MG63 (cell line): ENCODE results near the gene BLID. TPM values are rescaled to one million over a fixed set of nuclear protein-coding genes. Genes with fewer than 3 reads are reported as not detected.
A peak's percentile ranks its signal among the peaks of the same experiment; 100 is the strongest.

Source experiments
- DNase-seq: peaks from one replicate; pipeline ENCODE4 v3.0.0-alpha.2; 2020
- H3K27me3 ChIP-seq: fragments of 250-450 bp; sonication (Bioruptor Pico); 2 replicates; pipeline ENCODE4 v1.5.1; 2020; ENCODE audit warnings: mild to moderate bottlenecking, moderate library complexity
- H3K36me3 ChIP-seq: fragments of 250-450 bp; sonication (Bioruptor Pico); 2 replicates; pipeline ENCODE4 v1.5.1; 2020; ENCODE audit warnings: mild to moderate bottlenecking, moderate library complexity
- H3K4me3 ChIP-seq: fragments of 250-450 bp; sonication (Bioruptor Pico); 2 replicates; pipeline ENCODE4 v1.5.1; 2020; ENCODE audit warnings: mild to moderate bottlenecking, moderate library complexity
- H3K9me3 ChIP-seq: fragments of 250-450 bp; sonication (Bioruptor Pico); 2 replicates; pipeline ENCODE4 v1.5.1; 2020; ENCODE audit warnings: mild to moderate bottlenecking, moderate library complexity
- total RNA-seq: library from RNA; depleted of rRNA; stranded (reverse); fragments of >200 nt; shearing (Covaris generic); gene quantifications from 2 replicates; pipeline ENCODE4 v1.2.3, GENCODE V29; 2014; ENCODE audit warnings: low replicate concordance

The BLID gene
- total RNA-seq, 1 experiment from 2014 or later: not detected

DNA sequence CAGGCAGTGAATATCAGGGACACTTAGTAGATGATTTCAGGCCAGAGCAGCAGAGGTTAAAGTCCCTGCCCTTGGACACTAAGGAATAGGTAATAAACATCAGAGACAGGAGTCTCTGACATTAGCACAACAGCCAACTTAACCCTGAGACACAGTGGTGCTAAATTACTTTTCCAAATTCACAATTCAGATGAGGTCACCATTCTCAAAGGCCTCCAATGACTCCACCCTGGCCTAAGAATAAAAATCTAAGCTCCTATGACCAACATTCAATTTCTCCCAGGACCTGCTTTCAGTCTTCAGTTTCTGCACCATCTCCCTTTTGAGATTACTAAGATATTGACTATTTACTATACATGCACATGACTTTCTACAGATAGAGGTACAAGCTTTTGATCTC is 42.0 kb downstream of the BLID start:
- no peaks in the 10 kb centered on the region for H3K9me3 ChIP-seq
- H3K4me3 ChIP-seq: no peak overlapping the region
- no peaks in the 10 kb centered on the region for H3K27me3 ChIP-seq
- H3K36me3 ChIP-seq: no peaks in the 10 kb centered on the region
- DNase-seq: no peak

DNA sequence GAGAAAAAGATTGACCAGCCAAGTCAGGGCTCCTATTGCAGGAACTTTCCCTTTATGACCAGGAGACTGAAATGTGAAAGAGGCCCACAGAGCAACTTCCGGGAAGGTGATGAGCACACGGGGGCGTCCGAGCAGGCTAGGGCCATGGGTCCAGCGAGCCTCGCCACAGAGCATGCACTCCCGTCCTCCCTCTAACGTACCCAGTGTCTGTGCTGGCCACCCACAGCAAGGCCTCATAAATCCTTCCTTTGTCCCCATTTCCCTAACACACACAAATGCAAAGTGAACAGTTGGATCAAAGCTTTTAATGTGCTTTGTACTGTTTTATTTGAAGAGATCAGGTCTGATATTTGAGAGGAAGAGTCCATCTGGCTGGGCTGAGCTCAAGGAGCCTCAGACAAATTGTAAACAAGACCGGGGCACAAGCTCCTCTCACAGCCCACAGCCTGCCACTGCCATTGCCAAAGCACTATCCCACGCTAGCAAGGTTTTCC is 44.3 kb downstream of the BLID start:
- Histone ChIP-seq H3K27me3 (no peaks in the 10 kb centered on the region), H3K36me3 (no peaks in the 10 kb centered on the region), H3K4me3 (no peak overlapping the region), H3K9me3 (no peaks in the 10 kb centered on the region)
- DNase-seq: no peak

DNA sequence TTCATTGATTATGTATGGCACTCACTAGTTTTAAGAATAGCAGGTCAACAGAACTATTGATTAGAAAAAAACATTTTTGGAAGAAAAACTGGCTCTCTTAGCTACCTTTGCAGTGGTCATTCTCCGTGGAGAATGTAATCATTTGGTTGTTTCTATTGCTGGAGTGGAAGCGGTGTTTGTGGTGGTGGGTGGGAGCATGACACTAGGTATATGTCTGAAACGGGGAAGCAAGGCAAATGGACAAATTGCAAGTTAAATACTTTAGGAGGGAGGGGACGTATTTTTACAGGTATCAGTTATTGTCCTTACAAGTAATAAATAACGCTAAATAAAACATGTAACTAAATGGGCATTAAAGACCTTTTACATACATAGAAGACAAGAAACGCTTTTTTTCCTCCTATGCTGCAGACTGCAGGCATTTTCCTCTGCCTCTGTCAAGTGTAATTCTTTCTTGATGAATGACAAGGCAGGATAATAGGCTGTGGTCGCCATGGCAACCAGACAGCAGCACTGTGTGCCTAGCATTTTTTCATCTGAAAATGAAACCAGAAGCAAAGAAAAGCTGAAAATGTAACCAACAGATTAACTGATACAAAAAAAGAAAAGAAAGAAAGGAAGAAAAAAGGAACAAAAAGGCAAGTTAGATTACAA is 46.2 kb downstream of the BLID start:
- Histone ChIP-seq H3K36me3 (no peaks in the 10 kb centered on the region), H3K27me3 (no peaks in the 10 kb centered on the region), H3K4me3 (no peak overlapping the region), H3K9me3 (no peaks in the 10 kb centered on the region)
- peak; percentile 47 for DNase-seq

DNA sequence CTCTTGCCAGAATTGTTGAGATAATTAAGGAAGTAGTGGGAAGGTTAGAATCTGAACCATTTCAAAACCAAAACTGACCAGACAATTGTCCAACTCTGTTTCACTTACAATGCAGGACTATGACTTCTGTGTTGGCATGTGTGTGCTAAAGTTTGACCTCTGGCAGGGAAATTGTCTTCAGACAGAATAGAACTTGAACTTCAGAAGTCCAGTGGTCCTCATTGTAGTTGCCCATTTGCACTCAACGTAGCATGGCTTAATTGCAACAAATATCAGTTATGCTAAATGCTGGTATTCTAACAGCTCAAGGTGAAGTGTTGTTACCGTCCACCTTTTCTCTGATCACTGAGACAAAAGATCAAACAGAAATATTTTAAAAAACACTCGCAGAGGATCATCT is 47.2 kb downstream of the BLID start:
- Histone ChIP-seq H3K27me3 (no peaks in the 10 kb centered on the region), H3K36me3 (no peaks in the 10 kb centered on the region), H3K9me3 (no peaks in the 10 kb centered on the region), H3K4me3 (no peak overlapping the region)
- no peak for DNase-seq

DNA sequence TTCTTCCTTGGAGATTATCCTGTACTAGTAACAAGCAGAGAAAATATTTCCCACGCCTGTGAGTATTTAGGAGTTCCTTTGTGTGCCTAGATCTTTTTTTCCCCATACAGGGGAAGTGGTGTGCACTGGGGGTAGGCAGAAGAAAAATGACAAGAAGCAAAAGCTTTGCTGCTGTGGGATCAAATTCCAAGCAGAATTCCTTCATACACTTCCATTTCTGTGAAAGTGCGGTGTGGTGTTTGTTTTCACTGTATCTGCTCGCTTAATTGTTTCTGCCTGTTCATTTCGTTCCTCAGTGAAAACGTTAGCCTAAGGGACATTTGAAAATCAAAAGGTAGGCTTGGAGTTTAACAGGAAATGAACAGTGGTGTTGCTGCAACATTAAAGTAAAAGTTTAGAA is 47.9 kb downstream of the BLID start:
- no peaks in the 10 kb centered on the region for H3K36me3 ChIP-seq
- no peaks in the 10 kb centered on the region for H3K27me3 ChIP-seq
- DNase-seq: no peak
- H3K9me3 ChIP-seq: no peaks in the 10 kb centered on the region
- H3K4me3 ChIP-seq: no peak overlapping the region
